Peyer's patch (tissue), 4 donors: ENCODE measurements around the gene MRPS21.

Source experiments
- POLR2A ChIP-seq, 2 donors: fragments of 450-650 bp; IDR thresholded peaks; one replicate each; pipeline ENCODE4 v1.5.1; 2017; ENCODE audit warnings: antibody characterized with exemption in 2 of 2, mild to moderate bottlenecking in 2 of 2, moderate library complexity in 2 of 2
- TF ChIP-seq, protein P1 (sequence below), 6 experiments: fragments of 450-650 bp in 4 of 6; fragments of 200-600 bp in 2 of 6; sonication (generic) in 1 of 6; IDR thresholded peaks; one replicate each; pipeline ENCODE4 v1.5.1; 2017 to 2019; ENCODE audit warnings: antibody characterized with exemption in 6 of 6, mild to moderate bottlenecking in 3 of 6, moderate library complexity in 1 of 6

DNA sequence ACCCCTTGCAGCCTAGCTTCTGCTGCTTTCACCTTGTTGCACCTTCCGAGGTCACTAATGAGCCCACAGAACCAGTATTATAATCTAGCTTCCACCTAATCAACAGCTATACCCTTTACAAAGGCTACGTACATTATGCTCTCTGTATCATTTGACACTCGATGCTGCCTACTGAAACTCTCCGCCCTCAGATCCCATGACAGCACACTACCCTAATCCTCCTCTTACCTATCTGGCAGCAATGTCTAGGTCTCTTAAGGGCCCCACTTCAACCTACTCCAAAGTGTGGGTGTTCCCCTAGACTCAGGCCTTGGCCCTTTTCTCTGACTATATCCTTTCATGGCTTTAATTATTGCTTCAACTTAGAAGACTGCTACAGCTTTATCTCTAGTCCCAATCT, 4.8 kb upstream of the MRPS21 start:
- TF ChIP-seq, protein P1, sequence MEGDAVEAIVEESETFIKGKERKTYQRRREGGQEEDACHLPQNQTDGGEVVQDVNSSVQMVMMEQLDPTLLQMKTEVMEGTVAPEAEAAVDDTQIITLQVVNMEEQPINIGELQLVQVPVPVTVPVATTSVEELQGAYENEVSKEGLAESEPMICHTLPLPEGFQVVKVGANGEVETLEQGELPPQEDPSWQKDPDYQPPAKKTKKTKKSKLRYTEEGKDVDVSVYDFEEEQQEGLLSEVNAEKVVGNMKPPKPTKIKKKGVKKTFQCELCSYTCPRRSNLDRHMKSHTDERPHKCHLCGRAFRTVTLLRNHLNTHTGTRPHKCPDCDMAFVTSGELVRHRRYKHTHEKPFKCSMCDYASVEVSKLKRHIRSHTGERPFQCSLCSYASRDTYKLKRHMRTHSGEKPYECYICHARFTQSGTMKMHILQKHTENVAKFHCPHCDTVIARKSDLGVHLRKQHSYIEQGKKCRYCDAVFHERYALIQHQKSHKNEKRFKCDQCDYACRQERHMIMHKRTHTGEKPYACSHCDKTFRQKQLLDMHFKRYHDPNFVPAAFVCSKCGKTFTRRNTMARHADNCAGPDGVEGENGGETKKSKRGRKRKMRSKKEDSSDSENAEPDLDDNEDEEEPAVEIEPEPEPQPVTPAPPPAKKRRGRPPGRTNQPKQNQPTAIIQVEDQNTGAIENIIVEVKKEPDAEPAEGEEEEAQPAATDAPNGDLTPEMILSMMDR (IDR thresholded peaks at IDR 0.05): no peak
- TF ChIP-seq POLR2A (IDR thresholded peaks at IDR 0.05): no peak
